ENCODE data around the gene FBLIM1. TPM values are rescaled to one million over a fixed set of nuclear protein-coding genes. Genes with fewer than 3 reads are reported as not detected.

Gene FBLIM1
- total RNA-seq, 4 donors from 2014 or later: 11.4 to 28.0 (median 25.9) TPM

DNA sequence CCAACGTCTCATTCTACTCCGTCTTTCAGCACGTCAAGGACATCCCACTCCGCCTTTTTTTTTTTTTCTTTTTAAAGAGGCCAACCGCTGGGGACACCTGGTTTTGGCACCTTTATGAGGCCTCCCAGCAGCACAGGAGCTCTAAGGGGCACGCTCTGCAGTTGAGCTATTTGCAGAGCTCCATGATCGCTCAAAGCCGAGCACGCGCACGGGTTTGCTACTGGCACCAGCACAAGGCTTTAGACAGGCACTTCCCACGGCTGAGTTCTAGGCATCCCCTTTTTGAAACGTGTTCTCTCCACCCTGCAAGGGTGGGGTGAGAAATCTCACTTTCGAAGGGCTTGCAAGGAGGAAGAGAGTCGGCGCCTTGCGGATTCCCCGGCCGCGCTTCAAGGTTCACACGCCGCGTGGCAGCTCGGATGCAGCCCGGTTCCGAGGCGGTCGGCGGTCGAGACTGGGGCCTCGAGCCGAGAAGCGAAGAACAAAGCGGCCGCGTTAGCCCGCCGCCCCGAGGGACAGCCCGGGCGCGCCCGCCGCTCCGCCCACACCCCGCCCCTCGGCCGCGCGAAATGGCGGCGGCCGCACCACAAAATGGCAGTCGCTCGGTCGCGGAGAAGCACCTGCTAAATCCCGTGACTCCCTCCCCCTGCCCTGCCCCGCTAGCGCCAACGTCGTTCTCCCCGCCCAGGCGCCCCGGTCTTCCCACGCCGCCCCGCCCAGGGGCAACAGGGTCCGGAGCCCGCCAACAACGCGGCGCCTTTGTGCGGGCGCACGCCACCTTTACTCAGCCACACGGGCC, 76.0 kb downstream of the FBLIM1 start:
- WGBS, 2 donors: 1% methylated on average over 20 to 30 of the region's 77 CpGs
- Histone ChIP-seq H3K9me3 (no peaks in the 10 kb centered on the region), H3K36me3 (no peaks in the 10 kb centered on the region), H3K4me1 (peaks cover 21% of the 10 kb centered on the region in 2 donors), H3K27me3 (no peaks in the 10 kb centered on the region), H3K4me3 (replicated peaks in 1 of 3) (peak overlapping the region; percentile 61 to 77 (median 72)), H3K27ac (peak overlapping the region; percentile 99 to 100 (median 100))
- intact Hi-C loops (cut with DNase I): no loop called here
- TF ChIP-seq, protein P1, sequence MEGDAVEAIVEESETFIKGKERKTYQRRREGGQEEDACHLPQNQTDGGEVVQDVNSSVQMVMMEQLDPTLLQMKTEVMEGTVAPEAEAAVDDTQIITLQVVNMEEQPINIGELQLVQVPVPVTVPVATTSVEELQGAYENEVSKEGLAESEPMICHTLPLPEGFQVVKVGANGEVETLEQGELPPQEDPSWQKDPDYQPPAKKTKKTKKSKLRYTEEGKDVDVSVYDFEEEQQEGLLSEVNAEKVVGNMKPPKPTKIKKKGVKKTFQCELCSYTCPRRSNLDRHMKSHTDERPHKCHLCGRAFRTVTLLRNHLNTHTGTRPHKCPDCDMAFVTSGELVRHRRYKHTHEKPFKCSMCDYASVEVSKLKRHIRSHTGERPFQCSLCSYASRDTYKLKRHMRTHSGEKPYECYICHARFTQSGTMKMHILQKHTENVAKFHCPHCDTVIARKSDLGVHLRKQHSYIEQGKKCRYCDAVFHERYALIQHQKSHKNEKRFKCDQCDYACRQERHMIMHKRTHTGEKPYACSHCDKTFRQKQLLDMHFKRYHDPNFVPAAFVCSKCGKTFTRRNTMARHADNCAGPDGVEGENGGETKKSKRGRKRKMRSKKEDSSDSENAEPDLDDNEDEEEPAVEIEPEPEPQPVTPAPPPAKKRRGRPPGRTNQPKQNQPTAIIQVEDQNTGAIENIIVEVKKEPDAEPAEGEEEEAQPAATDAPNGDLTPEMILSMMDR (IDR thresholded peaks at IDR 0.05): no peak
- peak in 1 of 2 donors; percentile 84 for TF ChIP-seq POLR2A (IDR thresholded peaks at IDR 0.05)
- peak; percentile 86 to 87 for DNase-seq

DNA sequence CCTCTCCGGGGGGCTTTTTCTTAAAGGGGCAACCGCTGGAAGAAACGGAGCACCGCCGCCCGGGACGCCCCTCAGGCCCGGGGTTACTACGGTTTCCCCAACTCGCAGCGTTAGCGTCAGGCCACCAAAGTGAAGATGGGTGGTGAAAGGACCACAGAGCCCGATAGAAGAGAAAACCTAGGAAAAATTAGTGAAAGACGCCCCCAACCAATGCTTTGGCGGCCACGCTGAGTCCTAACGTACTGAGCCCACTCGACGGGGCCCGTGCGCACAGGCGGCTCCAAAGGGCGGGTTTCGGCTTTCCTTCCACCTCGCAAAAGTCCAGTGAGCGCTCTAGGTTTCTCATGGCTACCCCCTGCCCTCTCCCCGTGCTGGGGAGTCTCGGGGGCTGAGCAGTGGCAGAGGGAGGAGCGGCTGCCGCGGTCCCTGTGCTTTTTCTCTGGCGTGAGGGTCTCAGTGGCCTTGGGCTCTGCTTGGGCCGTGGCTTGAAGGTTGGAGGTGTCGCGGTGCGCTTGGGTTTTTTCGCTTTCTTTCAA, 76.7 kb downstream of the FBLIM1 start:
- no peaks in the 10 kb centered on the region for H3K36me3 ChIP-seq
- TF ChIP-seq, protein P1 (IDR thresholded peaks at IDR 0.05): no peak
- no peak for TF ChIP-seq POLR2A (IDR thresholded peaks at IDR 0.05)
- intact Hi-C loops (cut with DNase I): no loop called here
- H3K4me1 ChIP-seq: peaks cover 21% of the 10 kb centered on the region in 2 donors
- H3K9me3 ChIP-seq: no peaks in the 10 kb centered on the region
- H3K4me3 ChIP-seq (replicated peaks in 1 of 3): peak overlapping the region; percentile 61 to 77 (median 72)
- no peak for DNase-seq
- 0 to 2% methylated on average over 13 to 36 of the region's 37 CpGs for WGBS, 2 donors
- peak overlapping the region; percentile 99 to 100 (median 100) for H3K27ac ChIP-seq
- no peaks in the 10 kb centered on the region for H3K27me3 ChIP-seq

DNA sequence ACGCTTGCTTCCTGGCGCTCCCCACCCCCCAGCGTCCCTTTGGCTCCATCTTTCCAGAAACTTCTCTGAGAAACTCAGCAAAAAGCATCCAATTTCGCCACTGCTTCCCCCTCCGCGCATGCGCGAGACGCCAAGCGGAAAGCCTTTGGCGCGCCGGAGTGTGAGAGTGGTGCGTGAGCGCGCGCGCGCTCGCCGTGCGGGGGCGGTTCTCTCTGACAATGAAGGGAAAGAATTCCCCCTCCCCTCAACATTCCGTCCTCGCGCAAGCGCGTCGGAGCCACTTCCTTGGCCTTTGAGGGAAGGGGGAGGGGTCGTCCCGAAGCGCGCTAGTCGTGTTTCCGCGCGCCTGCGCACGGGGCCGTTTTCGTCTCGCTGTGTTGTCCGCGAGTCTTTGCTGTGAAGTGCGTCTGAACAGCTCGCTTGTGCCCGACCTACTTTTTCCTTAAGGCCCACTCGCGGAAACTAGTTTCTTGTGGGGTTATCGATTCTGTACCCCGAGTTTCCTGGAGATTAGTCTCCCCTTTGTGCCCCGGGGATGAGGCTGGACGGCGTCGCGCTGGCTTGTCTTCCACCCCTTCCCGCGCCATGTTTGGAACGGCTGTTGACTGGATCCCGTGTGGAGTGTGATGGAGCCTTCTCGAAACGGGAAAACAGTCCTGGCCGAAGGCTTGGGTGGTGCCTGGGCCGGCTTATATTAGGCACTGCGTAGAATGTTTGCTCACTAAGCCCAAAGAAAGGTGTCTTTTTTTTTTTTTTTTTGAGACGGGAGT, 77.3 kb downstream of the FBLIM1 start:
- Histone ChIP-seq H3K27me3 (no peaks in the 10 kb centered on the region), H3K27ac (peak overlapping the region; percentile 99 to 100 (median 100)), H3K4me3 (replicated peaks in 1 of 3) (peak overlapping the region; percentile 61 to 77 (median 72)), H3K9me3 (no peaks in the 10 kb centered on the region), H3K36me3 (no peaks in the 10 kb centered on the region), H3K4me1 (peaks cover 17 to 18% of the 10 kb centered on the region in 2 donors)
- TF ChIP-seq POLR2A (IDR thresholded peaks at IDR 0.05): peak in 1 of 2 donors; percentile 93
- TF ChIP-seq, protein P1 (IDR thresholded peaks at IDR 0.05): no peak
- intact Hi-C loops (cut with DNase I): no loop called here
- WGBS, 2 donors: 4% methylated on average over 39 to 56 of the region's 66 CpGs
- peak; percentile 100 for DNase-seq

Other genes with a start within 250 kb of the FBLIM1 start
- 10 to 100 TPM; 16.9 to 29.8 (median 20.6) TPM for gene CASP9, start 234.6 kb upstream of the FBLIM1 start, total RNA-seq
- gene DNAJC16, start 231.9 kb upstream of the FBLIM1 start, total RNA-seq: 10 to 100 TPM; 24.3 to 46.8 (median 29.7) TPM
- 1 to 10 TPM in 1 of 4 donors, under 1 TPM in 2, not detected in 1; 0.13 to 1.6 (median 0.49) TPM for gene AGMAT, start 173.7 kb upstream of the FBLIM1 start, total RNA-seq
- gene DDI2, start 141.3 kb upstream of the FBLIM1 start, total RNA-seq: 10 to 100 TPM; 21.9 to 79.0 (median 38.6) TPM
- gene PLEKHM2, start 74.5 kb upstream of the FBLIM1 start, total RNA-seq: 10 to 100 TPM; 38.3 to 48.4 (median 39.4) TPM
- gene SLC25A34, start 22.5 kb upstream of the FBLIM1 start, total RNA-seq: 1 to 10 TPM in 3 of 4 donors, under 1 TPM in 1; 0.98 to 2.6 (median 2.0) TPM
- not detected for gene TMEM82, start 16.3 kb upstream of the FBLIM1 start, total RNA-seq
- 1 to 10 TPM in 2 of 4 donors, under 1 TPM in 2; 0.81 to 1.3 (median 1.00) TPM for gene UQCRHL, start 48.9 kb downstream of the FBLIM1 start, total RNA-seq
- 10 to 100 TPM; 40.7 to 97.0 (median 57.3) TPM for gene SPEN, start 88.9 kb downstream of the FBLIM1 start, total RNA-seq
- gene ZBTB17, start 217.3 kb downstream of the FBLIM1 start, total RNA-seq: 10 to 100 TPM; 31.4 to 52.1 (median 36.1) TPM
- gene SRARP, start 245.4 kb downstream of the FBLIM1 start, total RNA-seq: under 1 TPM in 2 of 4 donors, not detected in 2; 0.11 to 0.63 TPM

Measured in thyroid gland (tissue), 4 donors.